Keratinocyte (primary cell): Measurements from ENCODE around the gene REPS2. TPM values are rescaled to one million over a fixed set of nuclear protein-coding genes. Genes with fewer than 3 reads are reported as not detected.

Experiments used
- DNase-seq: peaks from one replicate; pipeline ENCODE4 v3.0.0-alpha.2; 2011; ENCODE audit warnings: low read depth, missing footprints, low spot score
- FAIRE-seq: peaks from 2 replicates; lab custom pipeline; 2011; peaks lifted over from hg19 to GRCh38; lab: Jason Lieb, UNC
- H2AFZ ChIP-seq: 2 replicates; pipeline ENCODE4 v1.6.0; 2012; ENCODE audit warnings: low read length, control low read depth, inconsistent platforms; ENCODE audit not compliant: control insufficient read depth
- H3K27ac ChIP-seq: 2 replicates; pipeline ENCODE4 v1.5.1; 2011; ENCODE audit warnings: low read length; ENCODE audit not compliant: control insufficient read depth, insufficient read depth
- H3K27me3 ChIP-seq: 3 replicates; pipeline ENCODE4 v1.6.0; 2011; ENCODE audit warnings: low read length; ENCODE audit not compliant: control insufficient read depth, insufficient read depth; ENCODE audit errors: extremely low read depth
- H3K36me3 ChIP-seq, 2 experiments: 2 replicates in 1 of 2; 3 replicates in 1 of 2; pipeline ENCODE4 v1.5.1; 2011; ENCODE audit warnings: low read length in 2 of 2, mild to moderate bottlenecking in 1 of 2; ENCODE audit not compliant: control insufficient read depth in 2 of 2, insufficient read depth in 2 of 2; ENCODE audit errors: extremely low read depth in 1 of 2
- H3K4me1 ChIP-seq: 3 replicates; pipeline ENCODE4 v1.5.1; 2011; ENCODE audit warnings: low read length; ENCODE audit not compliant: control insufficient read depth, insufficient read depth; ENCODE audit errors: extremely low read depth
- H3K4me2 ChIP-seq: 3 replicates; pipeline ENCODE4 v1.6.0; 2011; ENCODE audit warnings: low read depth, low read length; ENCODE audit not compliant: control insufficient read depth, insufficient read depth; ENCODE audit errors: extremely low read depth
- H3K4me3 ChIP-seq, 3 experiments: fragments of 200-600 bp in 1 of 3; sonication (generic) in 1 of 3; 2 replicates in 2 of 3; 3 replicates in 1 of 3; pipeline ENCODE4 v1.5.1; 2011 to 2016; ENCODE audit warnings: low read length in 3 of 3, mild to moderate bottlenecking in 3 of 3, control low read depth in 2 of 3, inconsistent platforms in 1 of 3, low read depth in 1 of 3, mixed read lengths in 1 of 3, mixed run types in 1 of 3, moderate library complexity in 1 of 3; ENCODE audit not compliant: control insufficient read depth in 2 of 3, insufficient read depth in 2 of 3; ENCODE audit errors: extremely low read depth in 1 of 3
- H3K79me2 ChIP-seq: 2 replicates; pipeline ENCODE4 v1.6.0; 2012; ENCODE audit warnings: low read length; ENCODE audit not compliant: control insufficient read depth, insufficient read depth
- H3K9ac ChIP-seq: 3 replicates; pipeline ENCODE4 v1.6.0; 2011; ENCODE audit warnings: low read length; ENCODE audit not compliant: control insufficient read depth, insufficient read depth; ENCODE audit errors: extremely low read depth
- H3K9me1 ChIP-seq: 3 replicates; pipeline ENCODE4 v1.6.0; 2011; ENCODE audit warnings: low read length; ENCODE audit not compliant: control insufficient read depth, insufficient read depth; ENCODE audit errors: extremely low read depth
- H3K9me3 ChIP-seq: 2 replicates; pipeline ENCODE4 v1.5.1; 2012; ENCODE audit warnings: low read depth, low read length; ENCODE audit not compliant: control insufficient read depth
- H4K20me1 ChIP-seq: 3 replicates; pipeline ENCODE4 v1.6.0; 2011; ENCODE audit warnings: low read length; ENCODE audit not compliant: control insufficient read depth, insufficient read depth; ENCODE audit errors: extremely low read depth
- EZH2 ChIP-seq: IDR thresholded peaks from one replicate; pipeline ENCODE4 v1.6.1; 2012; ENCODE audit warnings: inconsistent platforms, mild to moderate bottlenecking, low read length, moderate library complexity
- dilution Hi-C: fragments of 300-500 bp; cut with MboI; formaldehyde crosslinking; loops from one replicate; pipeline ENCODE4 v1.7.0; 2020; ENCODE audit warnings: low sequenced_read_pairs; ENCODE audit not compliant: extremely low pct_ligation_motif_present
- polyA plus RNA-seq, 5 experiments: library from polyadenylated mRNA; depleted of rRNA in 3 of 5; stranded (reverse) in 3 of 5; stranded (forward) in 1 of 5; unstranded in 1 of 5; fragments of >200 nt; gene quantifications; 1 replicate in 1 of 5; 2 replicates in 3 of 5; 3 replicates in 1 of 5; pipeline versions ENCODE4 v1.2.1 to v1.2.3, GENCODE V29; 2011 to 2012; ENCODE audit warnings: missing spikeins in 2 of 5, low read depth in 1 of 5, low replicate concordance in 1 of 5
- TF ChIP-seq, protein P1 (sequence below), 3 experiments: IDR thresholded peaks in 1 of 3; conservative IDR thresholded peaks in 1 of 3; optimal IDR thresholded peaks in 1 of 3; 2 replicates in 2 of 3; 3 replicates in 1 of 3; pipeline versions ENCODE3 to v1.5.1; 2011; ENCODE audit warnings: low read length in 3 of 3, mild to moderate bottlenecking in 3 of 3, moderate library complexity in 2 of 3, control low read depth in 1 of 3, inconsistent platforms in 1 of 3; ENCODE audit not compliant: insufficient read depth in 2 of 3; ENCODE audit errors: extremely low read depth in 1 of 3

Gene REPS2
- polyA plus RNA-seq, 1 donor (not counting 4 experiments of a cell fraction or from before 2014, with no cell fraction given): 2.4 TPM

DNA sequence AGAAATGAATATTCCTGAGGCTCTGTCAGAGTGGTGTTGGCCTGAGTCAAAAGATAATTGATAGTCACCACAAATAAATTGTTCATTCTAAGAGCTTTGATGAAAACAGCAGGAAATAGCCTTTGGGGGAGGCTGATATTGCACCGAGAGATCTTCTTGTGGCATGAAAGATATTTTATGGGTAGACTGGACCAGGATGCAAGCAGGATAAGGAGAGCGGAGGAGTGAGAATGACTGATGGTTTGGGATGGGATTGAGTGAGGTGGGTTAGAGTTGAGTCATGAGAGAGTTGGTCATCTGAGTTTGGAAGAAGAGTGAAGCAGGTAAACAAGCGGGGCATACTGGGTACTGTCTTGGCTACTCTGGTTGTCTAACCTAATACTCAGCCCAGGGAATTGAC is 88.7 kb downstream of the REPS2 start:
- TF ChIP-seq EZH2: no peak
- TF ChIP-seq, protein P1, sequence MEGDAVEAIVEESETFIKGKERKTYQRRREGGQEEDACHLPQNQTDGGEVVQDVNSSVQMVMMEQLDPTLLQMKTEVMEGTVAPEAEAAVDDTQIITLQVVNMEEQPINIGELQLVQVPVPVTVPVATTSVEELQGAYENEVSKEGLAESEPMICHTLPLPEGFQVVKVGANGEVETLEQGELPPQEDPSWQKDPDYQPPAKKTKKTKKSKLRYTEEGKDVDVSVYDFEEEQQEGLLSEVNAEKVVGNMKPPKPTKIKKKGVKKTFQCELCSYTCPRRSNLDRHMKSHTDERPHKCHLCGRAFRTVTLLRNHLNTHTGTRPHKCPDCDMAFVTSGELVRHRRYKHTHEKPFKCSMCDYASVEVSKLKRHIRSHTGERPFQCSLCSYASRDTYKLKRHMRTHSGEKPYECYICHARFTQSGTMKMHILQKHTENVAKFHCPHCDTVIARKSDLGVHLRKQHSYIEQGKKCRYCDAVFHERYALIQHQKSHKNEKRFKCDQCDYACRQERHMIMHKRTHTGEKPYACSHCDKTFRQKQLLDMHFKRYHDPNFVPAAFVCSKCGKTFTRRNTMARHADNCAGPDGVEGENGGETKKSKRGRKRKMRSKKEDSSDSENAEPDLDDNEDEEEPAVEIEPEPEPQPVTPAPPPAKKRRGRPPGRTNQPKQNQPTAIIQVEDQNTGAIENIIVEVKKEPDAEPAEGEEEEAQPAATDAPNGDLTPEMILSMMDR (optimal IDR thresholded peaks at IDR 0.05 in 1 of 3, IDR thresholded peaks at IDR 0.05 in 1 of 3, conservative IDR thresholded peaks at IDR 0.05 in 1 of 3; ENCODE audit: extremely low read depth in 1 of 3, insufficient read depth in 2 of 3, low read length in 3 of 3): no peak
- Histone ChIP-seq H4K20me1 (no peaks in the 10 kb centered on the region), H3K9me1 (no peaks in the 10 kb centered on the region), H3K9ac (no peak overlapping the region), H3K79me2 (no peaks in the 10 kb centered on the region), H3K4me2 (no peak overlapping the region), H3K36me3 (no peaks in the 10 kb centered on the region), H3K4me1 (peaks cover 6% of the 10 kb centered on the region), H2AFZ (no peak overlapping the region), H3K27ac (no peak overlapping the region), H3K4me3 (no peak overlapping the region), H3K27me3 (no peaks in the 10 kb centered on the region), H3K9me3 (no peaks in the 10 kb centered on the region)
- DNase-seq (no peak), FAIRE-seq (no peak)
- dilution Hi-C loops: no loop called here

DNA sequence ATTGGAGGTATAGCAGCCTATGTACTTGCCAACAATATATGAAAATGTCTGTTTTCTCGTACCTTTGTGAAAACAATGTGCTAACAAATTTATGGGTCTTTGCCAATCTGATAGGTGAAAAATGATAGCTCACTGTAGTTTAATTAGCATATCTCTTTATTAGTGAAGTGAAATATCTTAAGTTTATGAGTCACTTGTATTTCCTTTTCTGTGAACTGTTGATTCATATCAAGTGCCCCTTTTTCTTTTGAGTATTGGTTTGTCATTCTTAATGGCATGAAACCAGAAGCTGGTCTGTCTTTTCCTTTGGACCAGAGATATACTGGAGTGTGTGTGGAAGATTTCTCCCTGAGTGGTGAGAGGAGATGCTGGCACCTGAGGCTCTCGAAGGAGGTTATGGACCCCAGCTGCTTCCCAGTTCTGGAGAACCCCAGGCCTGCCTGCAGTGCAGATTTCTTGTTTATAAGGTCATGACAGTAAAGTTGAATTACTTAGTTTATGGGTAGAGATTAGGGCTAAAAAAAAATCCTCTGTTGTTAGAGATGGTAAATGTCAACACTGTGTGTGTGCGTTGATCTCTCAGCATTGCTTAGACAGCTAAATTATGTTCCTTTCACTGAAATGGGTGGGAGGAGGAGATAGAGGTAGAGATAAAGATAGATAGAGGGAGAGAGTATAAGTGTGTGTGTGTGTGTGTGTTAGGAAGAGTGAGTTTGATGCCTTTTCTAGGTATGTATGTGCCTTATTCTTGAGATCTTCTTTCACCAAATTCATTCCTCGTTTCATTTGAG is 89.9 kb downstream of the REPS2 start:
- Histone ChIP-seq H3K4me2 (no peak overlapping the region), H3K4me1 (peaks cover 6% of the 10 kb centered on the region), H3K27me3 (peaks cover 4% of the 10 kb centered on the region), H3K4me3 (no peak overlapping the region), H2AFZ (no peak overlapping the region), H3K9me1 (no peaks in the 10 kb centered on the region), H3K79me2 (no peaks in the 10 kb centered on the region), H3K36me3 (no peaks in the 10 kb centered on the region), H3K27ac (no peak overlapping the region), H3K9me3 (no peaks in the 10 kb centered on the region), H4K20me1 (no peaks in the 10 kb centered on the region), H3K9ac (no peak overlapping the region)
- TF ChIP-seq, protein P1 (optimal IDR thresholded peaks at IDR 0.05 in 1 of 3, IDR thresholded peaks at IDR 0.05 in 1 of 3, conservative IDR thresholded peaks at IDR 0.05 in 1 of 3; ENCODE audit: extremely low read depth in 1 of 3, insufficient read depth in 2 of 3, low read length in 3 of 3): no peak
- FAIRE-seq (no peak), DNase-seq (no peak)
- dilution Hi-C loops: no loop called here
